OCI-LY7 (cell line): ENCODE results near the gene MSANTD7. TPM values are rescaled to one million over a fixed set of nuclear protein-coding genes. Genes with fewer than 3 reads are reported as not detected.

Source experiments
- BruUV-seq: library from RNA; stranded (reverse); fragments of 400-500 nt; replicated peaks from 2 replicates; lab custom pipeline; 2021; lab: Mats Ljungman, UMichigan
- CTCF ChIA-PET: fragments of 300-600 bp; sonication (Branson Sonifier 250); formaldehyde crosslinking; loops from one replicate; lab custom pipeline; 2022; ENCODE audit warnings: antibody characterized with exemption; ENCODE audit not compliant: unreplicated experiment; lab: Charles Lee
- POLR2A ChIA-PET: fragments of 300-600 bp; sonication (Branson Sonifier 250); formaldehyde crosslinking; loops from one replicate; lab custom pipeline; 2022; ENCODE audit warnings: antibody characterized with exemption; lab: Charles Lee
- DNase-seq: peaks from one replicate; pipeline ENCODE4 v3.0.0-alpha.2; 2015; ENCODE audit warnings: low spot score
- H2AFZ ChIP-seq: fragments of 200-600 bp; sonication (generic), shearing (Covaris generic); 2 replicates; pipeline ENCODE4 v1.6.1; 2014; ENCODE audit warnings: mild to moderate bottlenecking, antibody characterized with exemption, low read length, moderate library complexity
- H3K27ac ChIP-seq: fragments of 200-600 bp; sonication (generic); 2 replicates; pipeline ENCODE4 v1.5.1; 2014; ENCODE audit warnings: mixed run types, low read depth, mild to moderate bottlenecking, moderate library complexity, low read length, inconsistent platforms; ENCODE audit not compliant: poor library complexity, severe bottlenecking
- H3K36me3 ChIP-seq: fragments of 200-600 bp; sonication (generic); 2 replicates; pipeline ENCODE4 v1.6.1; 2014; ENCODE audit warnings: mild to moderate bottlenecking, antibody characterized with exemption, low read length, moderate library complexity, mixed read lengths; ENCODE audit not compliant: insufficient read depth
- H3K4me1 ChIP-seq: fragments of 200-600 bp; sonication (generic); 2 replicates; pipeline ENCODE4 v1.5.1; 2014; ENCODE audit warnings: mild to moderate bottlenecking, low read length; ENCODE audit not compliant: insufficient read depth, poor library complexity, severe bottlenecking
- H3K4me2 ChIP-seq: fragments of 200-600 bp; sonication (generic); 2 replicates; pipeline ENCODE4 v1.6.1; 2014; ENCODE audit warnings: mild to moderate bottlenecking, low read length
- H3K4me3 ChIP-seq: fragments of 200-600 bp; sonication (generic); 2 replicates; pipeline ENCODE4 v1.5.1; 2014; ENCODE audit warnings: mild to moderate bottlenecking, low read depth, low read length; ENCODE audit not compliant: poor library complexity, severe bottlenecking
- H3K79me2 ChIP-seq: fragments of 200-600 bp; sonication (generic); 2 replicates; pipeline ENCODE4 v1.6.1; 2016; ENCODE audit warnings: low read depth, mild to moderate bottlenecking, low read length, moderate library complexity, mixed read lengths; ENCODE audit not compliant: insufficient read depth
- H3K9me2 ChIP-seq: fragments of 200-600 bp; sonication (generic); 2 replicates; pipeline ENCODE4 v1.6.1; 2016; ENCODE audit warnings: mild to moderate bottlenecking, low read length, mixed read lengths; ENCODE audit not compliant: insufficient read depth
- H3K9me3 ChIP-seq: fragments of 200-600 bp; sonication (generic); 2 replicates; pipeline ENCODE4 v1.6.1; 2014; ENCODE audit warnings: mild to moderate bottlenecking, mixed run types, low read length, mixed read lengths
- H4K20me1 ChIP-seq: fragments of 200-600 bp; sonication (generic); 2 replicates; pipeline ENCODE4 v1.6.1; 2014; ENCODE audit warnings: mild to moderate bottlenecking, antibody characterized with exemption, low read length, moderate library complexity, mixed read lengths; ENCODE audit not compliant: insufficient read depth
- EZH2phosphoT487 ChIP-seq: fragments of 200-600 bp; sonication (generic); IDR thresholded peaks from 2 replicates; pipeline ENCODE4 v1.6.1; 2018; ENCODE audit warnings: low read depth, borderline replicate concordance, mild to moderate bottlenecking, mixed run types, antibody characterized with exemption, low read length, moderate library complexity, mixed read lengths
- intact Hi-C: fragments of 100-400 bp; cut with micrococcal nuclease; formaldehyde crosslinking; loops from one replicate; pipeline ENCODE4 v1.10.0; 2022; ENCODE audit not compliant: unreplicated experiment
- total RNA-seq, 2 experiments: library from RNA; depleted of rRNA in 1 of 2; stranded (reverse); fragments of >200 nt in 1 of 2; shearing (Covaris generic) in 1 of 2; gene quantifications; 2 replicates each; pipeline ENCODE4 v1.2.3, GENCODE V29; 2014 to 2022
- TF ChIP-seq, protein P1 (sequence below): fragments of 200-600 bp; sonication (generic); conservative IDR thresholded peaks from 2 replicates; pipeline ENCODE4 v1.5.1; 2014; ENCODE audit warnings: mild to moderate bottlenecking, antibody characterized with exemption, low read length, moderate library complexity, mixed read lengths

MSANTD7 gene
- total RNA-seq, 2 experiments from 2014 or later, result 26.5 to 29.5 TPM

- Histone ChIP-seq H3K9me2 (no peaks in the 10 kb centered on the region), H3K36me3 (peaks cover 36% of the 10 kb centered on the region), H3K9me3 (no peaks in the 10 kb centered on the region), H3K4me1 (peaks cover 36% of the 10 kb centered on the region), H3K4me3 (peak overlapping the region; percentile 88), H3K79me2 (peaks cover 47% of the 10 kb centered on the region), H3K27ac (no peak overlapping the region), H3K4me2 (peak overlapping the region; percentile 73), H4K20me1 (peaks cover 17% of the 10 kb centered on the region; the same call in 1 of the 2 replicates), H2AFZ (no peak overlapping the region)
- intact Hi-C loops, result loop anchor here (5.0 kb wide), 2 partner anchors 221 to 274 kb away; partner anchors contain the start of gene RPP38
- POLR2A ChIA-PET, result interaction anchor here (1.6 to 2.1 kb wide), 4 partner anchors 17 to 283 kb away, joined by 3 to 16 read pairs (median 8); partner anchors contain the start of genes CDNF, HSPA14 and MSANTD7
- no TSS peak for BruUV-seq
- CTCF ChIA-PET, result no interaction called here
- no peak for DNase-seq
- TF ChIP-seq, protein P1, sequence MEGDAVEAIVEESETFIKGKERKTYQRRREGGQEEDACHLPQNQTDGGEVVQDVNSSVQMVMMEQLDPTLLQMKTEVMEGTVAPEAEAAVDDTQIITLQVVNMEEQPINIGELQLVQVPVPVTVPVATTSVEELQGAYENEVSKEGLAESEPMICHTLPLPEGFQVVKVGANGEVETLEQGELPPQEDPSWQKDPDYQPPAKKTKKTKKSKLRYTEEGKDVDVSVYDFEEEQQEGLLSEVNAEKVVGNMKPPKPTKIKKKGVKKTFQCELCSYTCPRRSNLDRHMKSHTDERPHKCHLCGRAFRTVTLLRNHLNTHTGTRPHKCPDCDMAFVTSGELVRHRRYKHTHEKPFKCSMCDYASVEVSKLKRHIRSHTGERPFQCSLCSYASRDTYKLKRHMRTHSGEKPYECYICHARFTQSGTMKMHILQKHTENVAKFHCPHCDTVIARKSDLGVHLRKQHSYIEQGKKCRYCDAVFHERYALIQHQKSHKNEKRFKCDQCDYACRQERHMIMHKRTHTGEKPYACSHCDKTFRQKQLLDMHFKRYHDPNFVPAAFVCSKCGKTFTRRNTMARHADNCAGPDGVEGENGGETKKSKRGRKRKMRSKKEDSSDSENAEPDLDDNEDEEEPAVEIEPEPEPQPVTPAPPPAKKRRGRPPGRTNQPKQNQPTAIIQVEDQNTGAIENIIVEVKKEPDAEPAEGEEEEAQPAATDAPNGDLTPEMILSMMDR, result no peak
- TF ChIP-seq EZH2phosphoT487, result no peak
Observed at GRCh38 chr10:14876764-14877163, 38.7 kb downstream of the MSANTD7 start.

GRCh38 chr10:14878266-14879123, 40.4 kb downstream of the MSANTD7 start, which contains the start of gene SUV39H2:
Gene SUV39H2 (plus strand): TSS chr10:14878866. CDS start chr10:14878889, 23 bp downstream.
- BruUV-seq, result no TSS peak
- CTCF ChIA-PET, result interaction anchor here (0.5 to 1.5 kb wide), 7 partner anchors 17 to 375 kb away, joined by 3 to 7 read pairs (median 4); partner anchors contain the start of genes CDNF, DCLRE1C, HSPA14 and MSANTD7
- H4K20me1 ChIP-seq, result peaks cover 18% of the 10 kb centered on the region; the same call in 1 of the 2 replicates
- H3K36me3 ChIP-seq, result peaks cover 37% of the 10 kb centered on the region
- peak within 1 kb of the TSS; percentile 80 for H2AFZ ChIP-seq
- intact Hi-C loops, result loop anchor here (1.0 to 5.0 kb wide), 4 partner anchors 40 to 276 kb away; partner anchors contain the start of genes CDNF, DCLRE1C, HSPA14 and MSANTD7
- H3K9me2 ChIP-seq, result no peaks in the 10 kb centered on the region
- peaks cover 42% of the 10 kb centered on the region for H3K4me1 ChIP-seq
- H3K27ac ChIP-seq, result peak within 1 kb of the TSS; percentile 61
- POLR2A ChIA-PET, result interaction anchor here (0.6 to 4.0 kb wide), 12 partner anchors 9 to 285 kb away, joined by 3 to 23 read pairs (median 5); partner anchors contain the start of genes CDNF, HSPA14, MEIG1 and MSANTD7
- peak within 1 kb of the TSS; percentile 92 for H3K4me2 ChIP-seq
- H3K9me3 ChIP-seq, result no peaks in the 10 kb centered on the region
- no peak for TF ChIP-seq EZH2phosphoT487
- TF ChIP-seq, protein P1, result no peak
- H3K79me2 ChIP-seq, result peaks cover 64% of the 10 kb centered on the region
- peak; percentile 96 for DNase-seq
- H3K4me3 ChIP-seq, result peak within 1 kb of the TSS; percentile 88
